Measurements from ENCODE around the gene KLHL33. TPM values are rescaled to one million over a fixed set of nuclear protein-coding genes. Genes with fewer than 3 reads are reported as not detected.

Gene KLHL33
- total RNA-seq, 8 experiments from 2014 or later, result 0.05 to 0.62 (median 0.14) TPM; not detected in 2

DNA sequence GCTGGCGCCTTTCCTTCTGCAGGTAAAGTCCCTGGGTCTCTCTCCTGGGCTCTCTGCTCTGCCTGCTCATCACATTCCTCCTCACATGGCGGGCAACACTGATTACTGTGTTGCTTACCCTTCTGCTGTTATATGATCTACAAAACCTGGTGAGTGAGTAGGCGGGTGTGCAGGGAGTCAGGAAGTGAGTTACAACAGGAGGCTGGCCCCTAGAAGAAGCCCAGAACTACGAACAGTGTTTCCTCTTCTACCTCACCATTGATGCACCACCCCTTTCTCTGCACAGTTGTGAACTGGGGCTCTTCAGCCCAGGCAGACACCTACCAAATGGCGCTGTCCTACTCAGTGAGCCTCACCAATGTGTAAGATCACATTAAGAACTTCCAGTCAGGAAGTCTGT is 4.9 kb upstream of the KLHL33 start:
- in situ Hi-C loops (cut with MboI; ENCODE audit: low pct_unique_long_range_greater_than_20kb in 2 of 9, low sequenced_read_pairs in 9 of 9, unreplicated experiment in 9 of 9), result no loop called here
- Histone ChIP-seq H3K4me1 (replicated peaks in 1 of 2) (no peaks in the 10 kb centered on the region), H3K4me3 (no peak overlapping the region), H3K27ac (no peak overlapping the region)
- 57 to 100% (median 80%) methylated on average over 1 to 5 of the region's 5 CpGs; no CpG with 5 or more reads in 2 of the 10 experiments for WGBS, 10 experiments
- ATAC-seq (replicated peaks in 6 of 8), result no peak

DNA sequence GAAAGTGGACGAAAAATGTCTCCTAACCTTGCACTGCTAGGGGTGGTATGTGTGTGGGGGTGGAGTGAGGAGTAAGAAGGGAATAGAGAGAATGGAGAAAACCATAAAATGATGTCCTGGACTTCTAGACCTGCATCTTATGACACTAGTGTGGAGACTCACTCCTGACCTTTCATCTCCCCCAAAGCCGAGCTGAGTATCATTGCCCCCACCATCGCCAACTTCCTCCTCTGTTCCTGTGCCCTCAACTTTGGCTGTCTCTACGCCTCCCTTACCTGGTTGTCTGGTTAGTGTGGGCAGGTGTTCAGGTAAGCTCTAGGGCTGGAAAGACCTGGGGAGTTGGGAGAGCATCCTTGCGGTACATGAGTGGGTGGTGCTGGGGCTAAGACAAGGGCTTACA is 4.5 kb upstream of the KLHL33 start:
- 79 to 100% (median 96%) methylated on average over 1 to 3 of the region's 5 CpGs; no CpG with 5 or more reads in 4 of the 10 experiments for WGBS, 10 experiments
- Histone ChIP-seq H3K27ac (no peak overlapping the region), H3K4me3 (no peak overlapping the region), H3K4me1 (replicated peaks in 1 of 2) (no peaks in the 10 kb centered on the region)
- in situ Hi-C loops (cut with MboI; ENCODE audit: low pct_unique_long_range_greater_than_20kb in 2 of 9, low sequenced_read_pairs in 9 of 9, unreplicated experiment in 9 of 9), result no loop called here
- no peak for ATAC-seq (replicated peaks in 6 of 8)

DNA sequence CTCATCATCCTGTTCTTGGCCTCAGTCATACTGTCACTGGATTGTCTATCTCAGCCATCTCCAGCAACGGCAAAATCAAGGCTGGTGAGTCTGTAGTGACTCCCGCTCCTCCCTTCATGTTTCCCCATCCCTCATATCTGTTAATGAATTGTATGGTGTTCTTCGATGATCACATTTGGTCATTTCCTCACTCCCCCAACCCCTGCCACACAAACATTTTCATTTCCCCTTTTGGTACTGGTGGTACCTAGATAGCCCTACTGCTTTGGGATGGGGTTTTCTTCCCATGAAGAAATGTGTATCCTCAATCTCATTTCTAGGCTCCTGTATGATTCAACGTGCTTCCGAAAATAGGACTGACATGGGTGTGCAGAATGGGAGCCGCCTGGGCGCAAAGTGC is 2.7 kb upstream of the KLHL33 start:
- Histone ChIP-seq H3K4me1 (replicated peaks in 1 of 2) (no peaks in the 10 kb centered on the region), H3K27ac (no peak overlapping the region), H3K4me3 (no peak overlapping the region)
- ATAC-seq (replicated peaks in 6 of 8), result no peak
- in situ Hi-C loops (cut with MboI; ENCODE audit: low pct_unique_long_range_greater_than_20kb in 2 of 9, low sequenced_read_pairs in 9 of 9, unreplicated experiment in 9 of 9), result no loop called here
- 76 to 100% (median 95%) methylated on average over 1 to 5 of the region's 7 CpGs for WGBS, 10 experiments

DNA sequence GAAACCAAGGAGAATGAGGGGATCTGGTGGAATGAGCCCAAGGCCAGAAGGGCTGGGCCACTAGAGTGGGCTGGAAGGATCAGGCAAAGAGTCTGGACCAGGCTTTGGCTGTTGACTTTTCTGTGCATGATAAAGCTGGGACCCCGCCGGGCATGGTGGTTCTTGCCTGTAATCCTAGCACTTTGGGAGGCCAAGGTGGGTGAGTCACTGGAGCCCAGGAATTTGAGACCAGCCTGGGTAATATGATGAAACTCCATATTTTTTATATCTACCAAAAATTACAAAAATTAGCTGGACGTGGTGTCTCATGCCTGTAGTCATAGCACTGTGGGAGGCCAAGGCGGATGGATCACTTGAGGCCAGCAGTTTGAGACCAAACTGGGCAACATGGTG is 393 bp upstream of the KLHL33 start:
- in situ Hi-C loops (cut with MboI; ENCODE audit: low pct_unique_long_range_greater_than_20kb in 2 of 9, low sequenced_read_pairs in 9 of 9, unreplicated experiment in 9 of 9), result no loop called here
- ATAC-seq (replicated peaks in 6 of 8), result no peak
- H3K4me1 ChIP-seq (replicated peaks in 1 of 2), result no peaks in the 10 kb centered on the region
- no peak overlapping the region for H3K4me3 ChIP-seq
- WGBS, 10 experiments, result 0 to 100% (median 89%) methylated on average over 1 to 4 of the region's 4 CpGs; no CpG with 5 or more reads in 4 of the 10 experiments
- no peak overlapping the region for H3K27ac ChIP-seq

DNA sequence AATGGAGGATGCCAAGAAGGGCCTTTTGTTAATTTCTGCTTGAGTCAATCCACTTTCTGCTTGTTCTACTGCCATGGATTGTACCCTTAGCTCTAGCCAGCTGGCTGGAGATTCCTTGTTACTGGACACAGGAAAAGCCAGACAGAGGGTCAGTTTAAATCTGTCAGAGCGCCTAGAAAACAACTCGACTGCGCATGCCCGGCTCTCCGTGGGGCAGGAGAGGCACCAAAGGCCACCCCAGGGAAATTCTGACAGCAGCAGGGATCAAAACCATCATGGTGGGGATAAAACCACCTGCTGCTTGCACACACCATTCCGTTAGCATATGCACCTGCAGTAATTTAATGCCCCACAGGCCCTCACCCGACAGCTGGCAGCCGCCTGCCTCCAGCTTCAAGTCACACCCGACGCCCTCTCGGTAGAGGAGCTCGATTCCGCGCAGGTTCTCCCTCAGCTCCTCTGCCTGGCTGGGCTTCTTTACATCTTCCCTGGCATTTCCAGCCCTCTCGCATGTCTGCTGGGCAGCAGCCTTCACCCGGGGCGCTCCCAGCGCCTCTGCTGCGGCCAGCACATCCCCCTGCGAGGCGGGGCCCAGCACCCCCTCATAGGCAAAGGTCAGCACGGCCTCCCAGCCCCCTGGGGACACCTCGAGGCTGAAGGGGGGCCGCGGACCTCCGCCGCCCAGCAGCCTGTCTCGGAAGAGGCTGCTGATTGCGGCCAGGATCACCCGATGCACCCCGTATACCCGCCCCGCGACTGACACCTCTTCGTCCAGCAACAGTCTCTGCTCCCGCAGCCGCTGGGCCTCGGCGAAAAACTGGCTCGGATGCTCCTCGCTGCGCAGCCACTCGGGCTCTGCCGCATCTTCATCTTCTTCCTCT is 1.0 kb downstream of the KLHL33 start:
- Histone ChIP-seq H3K27ac (no peak overlapping the region), H3K4me3 (peak overlapping the region in 1 of 5 donors; percentile 8)
- ATAC-seq (replicated peaks in 6 of 8), result peak in 6 of 8 experiments; percentile 30 to 79 (median 53)

DNA sequence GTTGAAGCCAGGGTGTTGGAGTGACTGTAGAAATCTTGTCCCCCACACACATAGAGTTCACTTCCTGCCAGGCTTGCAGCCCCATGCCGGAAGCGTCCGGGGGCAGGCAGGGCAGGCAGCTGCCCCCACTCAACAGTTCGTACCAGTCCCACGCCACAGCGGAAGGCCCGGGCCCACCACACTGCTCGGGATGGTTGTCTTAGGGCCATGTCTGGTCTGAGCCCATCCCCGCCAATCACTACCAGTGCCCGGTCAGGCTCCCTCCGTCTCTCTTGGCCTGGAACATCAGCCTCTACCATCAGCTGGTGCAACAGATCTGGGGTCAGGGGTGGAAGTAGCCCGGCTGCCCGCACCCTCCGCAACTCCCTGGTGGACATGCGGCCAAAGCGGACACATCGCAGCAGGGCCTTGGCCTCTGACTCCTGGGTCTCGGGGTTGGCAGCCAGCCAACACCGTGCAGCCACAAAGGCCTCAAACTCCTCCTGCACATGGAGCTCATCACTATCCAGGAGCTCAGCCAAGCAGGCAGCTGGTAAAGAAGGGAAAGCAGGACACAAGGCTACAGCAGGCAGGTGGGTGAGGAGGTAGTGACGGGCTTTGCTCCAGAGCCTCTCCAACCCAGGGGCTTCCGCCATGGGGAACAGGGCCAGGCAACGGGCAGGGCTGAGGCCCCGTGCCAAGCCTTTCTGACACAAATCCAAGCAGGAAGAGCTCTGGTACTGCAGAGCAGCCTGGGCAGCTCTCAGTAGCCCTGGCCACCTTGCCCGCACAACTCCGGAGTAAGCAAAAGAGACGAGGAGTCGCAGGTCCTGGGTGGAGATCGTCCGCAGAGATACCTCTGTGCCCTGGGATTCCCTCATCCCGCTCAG is 5.9 kb downstream of the KLHL33 start:
- Histone ChIP-seq H3K27ac (no peak overlapping the region), H3K4me3 (no peak overlapping the region), H3K4me1 (replicated peaks in 1 of 2) (no peaks in the 10 kb centered on the region)
- in situ Hi-C loops (cut with MboI; ENCODE audit: low pct_unique_long_range_greater_than_20kb in 2 of 9, low sequenced_read_pairs in 9 of 9, unreplicated experiment in 9 of 9), result no loop called here
- no peak for ATAC-seq (replicated peaks in 6 of 8)
- WGBS, 10 experiments, result 80 to 100% (median 88%) methylated on average over 1 to 23 of the region's 30 CpGs; no CpG with 5 or more reads in 3 of the 10 experiments

More for the DNA sequence above, 1.0 kb downstream of the KLHL33 start:
- in situ Hi-C loops (cut with MboI; ENCODE audit: low pct_unique_long_range_greater_than_20kb in 2 of 9, low sequenced_read_pairs in 9 of 9, unreplicated experiment in 9 of 9), result no loop called here
- no peaks in the 10 kb centered on the region for H3K4me1 ChIP-seq (replicated peaks in 1 of 2)
- WGBS, 10 experiments, result 11 to 56% (median 40%) methylated on average over 3 to 19 of the region's 44 CpGs; no CpG with 5 or more reads in 3 of the 10 experiments

DNA sequence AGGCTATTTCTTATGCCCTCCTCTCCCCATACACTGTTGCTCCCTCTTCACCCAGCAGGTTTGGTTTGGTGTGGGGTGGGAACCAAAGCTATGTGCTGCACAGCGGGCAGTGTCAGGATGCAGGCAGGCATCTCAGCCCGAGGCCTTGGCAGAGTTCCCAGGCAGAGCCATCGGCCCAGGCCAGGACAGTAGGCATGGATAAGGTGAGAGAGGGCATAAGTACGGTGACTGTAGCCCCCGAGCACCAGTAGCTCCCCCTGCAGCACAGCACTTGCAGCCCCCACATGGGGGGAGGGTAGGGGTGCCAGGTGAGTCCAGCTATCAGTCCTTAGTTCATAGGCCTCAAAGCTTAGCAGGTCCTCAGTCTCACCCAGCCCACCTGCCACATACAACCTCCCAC is 7.2 kb downstream of the KLHL33 start:
- no peak for ATAC-seq (replicated peaks in 6 of 8)
- H3K4me1 ChIP-seq (replicated peaks in 1 of 2), result no peaks in the 10 kb centered on the region
- H3K27ac ChIP-seq, result no peak overlapping the region
- WGBS, 10 experiments, result 0 to 40% (median 13%) methylated on average over 1 to 3 of the region's 5 CpGs; no CpG with 5 or more reads in 7 of the 10 experiments
- no peak overlapping the region for H3K4me3 ChIP-seq
- in situ Hi-C loops (cut with MboI; ENCODE audit: low pct_unique_long_range_greater_than_20kb in 2 of 9, low sequenced_read_pairs in 9 of 9, unreplicated experiment in 9 of 9), result no loop called here

DNA sequence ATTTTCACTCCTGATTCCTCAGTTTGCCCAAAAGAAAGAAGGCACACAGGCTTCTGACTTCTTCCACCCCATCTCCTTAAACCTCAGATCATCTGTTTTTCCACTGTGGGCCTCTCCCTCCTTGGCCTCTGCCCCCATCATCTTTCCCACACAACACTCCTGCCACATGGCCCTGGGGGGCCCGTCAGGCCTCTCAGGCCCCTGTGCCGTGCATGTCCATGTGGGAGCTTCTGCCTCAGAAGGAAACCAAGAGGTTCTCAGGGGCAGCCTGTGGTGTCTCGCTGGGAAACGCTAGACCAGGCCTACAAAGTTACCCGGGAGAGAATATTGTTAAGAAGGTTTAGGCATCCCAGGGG is 8.0 kb downstream of the KLHL33 start:
- in situ Hi-C loops (cut with MboI; ENCODE audit: low pct_unique_long_range_greater_than_20kb in 2 of 9, low sequenced_read_pairs in 9 of 9, unreplicated experiment in 9 of 9), result no loop called here
- H3K4me3 ChIP-seq, result no peak overlapping the region
- ATAC-seq (replicated peaks in 6 of 8), result no peak
- no peak overlapping the region for H3K27ac ChIP-seq
- 70 to 100% (median 81%) methylated on average over 1 to 5 of the region's 5 CpGs; no CpG with 5 or more reads in 2 of the 10 experiments for WGBS, 10 experiments
- H3K4me1 ChIP-seq (replicated peaks in 1 of 2), result no peaks in the 10 kb centered on the region

DNA sequence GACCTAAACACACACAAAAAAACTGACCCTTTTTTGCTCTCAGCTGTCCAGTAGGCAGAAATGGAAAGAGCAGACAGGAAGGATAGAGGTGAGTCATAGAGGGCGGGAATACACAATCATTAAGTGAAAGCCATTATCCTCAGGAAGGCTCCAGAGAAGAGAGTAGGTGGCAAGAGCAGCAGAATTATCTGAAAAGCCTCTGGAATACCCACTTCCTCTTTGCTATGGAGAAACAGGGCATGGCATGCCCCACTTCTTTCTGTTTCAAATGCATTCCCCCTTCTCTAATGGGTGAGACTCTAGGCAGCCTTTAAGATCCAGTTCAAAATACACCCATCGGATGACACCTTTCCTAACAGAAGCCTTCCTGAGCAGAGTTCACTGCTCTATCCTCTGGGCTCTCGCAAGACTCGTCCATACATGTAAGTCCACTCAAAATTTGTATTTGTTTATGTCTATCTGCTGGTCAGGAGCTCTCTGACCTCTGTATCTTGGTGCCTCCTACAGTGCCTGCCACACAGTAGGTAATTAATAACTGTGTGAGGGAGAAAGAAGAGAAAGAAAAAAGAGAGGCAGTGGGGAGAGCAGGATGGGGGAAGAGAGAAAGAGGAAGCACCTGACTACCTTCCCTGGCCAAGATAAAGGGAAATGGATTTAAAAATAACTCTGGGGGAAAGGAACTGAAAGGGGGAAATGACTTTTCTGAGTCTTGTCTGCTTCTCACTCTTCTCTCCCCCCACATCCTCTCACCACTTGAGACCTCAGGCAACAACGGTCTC is 8.5 kb downstream of the KLHL33 start:
- ATAC-seq (replicated peaks in 6 of 8), result peak; percentile 50 to 100 (median 91)
- in situ Hi-C loops (cut with MboI; ENCODE audit: low pct_unique_long_range_greater_than_20kb in 2 of 9, low sequenced_read_pairs in 9 of 9, unreplicated experiment in 9 of 9), result no loop called here
- no peaks in the 10 kb centered on the region for H3K4me1 ChIP-seq (replicated peaks in 1 of 2)
- 39 to 100% (median 62%) methylated on average over 1 to 3 of the region's 5 CpGs; no CpG with 5 or more reads in 1 of the 10 experiments for WGBS, 10 experiments
- no peak overlapping the region for H3K4me3 ChIP-seq
- H3K27ac ChIP-seq, result no peak overlapping the region

DNA sequence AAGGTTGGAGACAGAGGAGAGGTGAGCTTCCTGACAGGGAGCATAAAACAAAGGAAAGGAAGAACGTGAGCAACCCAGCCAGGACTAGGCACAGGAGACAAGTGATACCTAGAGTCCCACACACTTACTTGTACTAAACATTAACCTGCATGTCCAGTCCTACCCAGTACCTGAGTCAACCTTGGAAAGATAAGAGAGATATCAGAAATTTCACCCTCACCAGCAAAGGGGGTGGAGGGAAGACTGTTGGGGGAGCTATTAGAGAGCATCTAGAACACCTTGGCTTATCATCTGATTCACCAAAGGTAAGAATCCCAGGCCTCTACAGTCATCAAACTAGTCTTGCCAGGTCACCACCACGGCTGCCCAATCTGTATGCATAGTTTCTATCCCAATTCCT is 11.1 kb downstream of the KLHL33 start:
- Histone ChIP-seq H3K4me3 (no peak overlapping the region), H3K4me1 (replicated peaks in 1 of 2) (no peaks in the 10 kb centered on the region), H3K27ac (no peak overlapping the region)
- WGBS, 10 experiments, result 0 to 83% (median 40%) methylated on average over 1 to 2 of the region's 2 CpGs; no CpG with 5 or more reads in 4 of the 10 experiments
- in situ Hi-C loops (cut with MboI; ENCODE audit: low pct_unique_long_range_greater_than_20kb in 2 of 9, low sequenced_read_pairs in 9 of 9, unreplicated experiment in 9 of 9), result no loop called here
- ATAC-seq (replicated peaks in 6 of 8), result no peak

DNA sequence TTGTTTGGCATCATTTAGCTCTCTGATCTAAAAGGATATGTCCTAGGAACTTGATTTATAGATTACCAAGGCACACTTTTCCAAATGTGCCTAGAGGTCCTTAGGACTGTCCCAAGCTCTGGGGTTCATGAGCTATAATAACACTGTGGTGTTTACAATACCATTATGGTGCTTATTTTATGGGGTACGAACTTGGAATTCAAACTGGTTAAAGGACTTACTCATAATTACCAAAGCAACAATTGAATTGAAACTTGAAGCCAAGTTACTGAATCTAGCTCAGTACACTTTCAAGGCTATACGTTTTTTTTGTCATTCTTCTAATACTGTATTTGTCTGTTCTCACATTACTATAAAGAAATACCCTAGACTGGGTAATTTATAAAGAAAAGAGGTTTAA is 13.1 kb downstream of the KLHL33 start:
- H3K27ac ChIP-seq, result no peak overlapping the region
- ATAC-seq (replicated peaks in 6 of 8), result no peak
- WGBS, 10 experiments, result 38 to 83% (median 56%) methylated on average over 1 to 2 of the region's 2 CpGs; no CpG with 5 or more reads in 3 of the 10 experiments
- H3K4me1 ChIP-seq (replicated peaks in 1 of 2), result no peaks in the 10 kb centered on the region
- no peak overlapping the region for H3K4me3 ChIP-seq
- in situ Hi-C loops (cut with MboI; ENCODE audit: low pct_unique_long_range_greater_than_20kb in 2 of 9, low sequenced_read_pairs in 9 of 9, unreplicated experiment in 9 of 9), result no loop called here

DNA sequence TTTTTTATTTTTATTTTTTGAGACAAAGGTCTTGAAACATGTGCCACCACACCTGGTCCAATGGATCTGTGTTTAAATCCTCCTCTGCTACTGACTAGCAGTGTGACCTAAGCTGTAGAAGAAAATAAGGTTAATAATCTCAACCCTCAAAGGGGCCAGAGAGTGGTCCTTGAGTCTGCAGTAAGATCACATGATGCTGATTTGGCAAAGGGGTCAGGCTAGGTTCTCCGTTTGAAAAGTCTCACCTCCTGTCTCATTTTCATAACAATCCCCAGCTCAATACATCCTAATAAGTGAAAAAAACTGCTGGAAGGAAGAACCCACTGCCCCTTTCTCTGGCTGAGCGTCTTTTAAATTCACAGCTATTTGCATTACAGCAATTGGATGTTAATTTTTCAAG is 14.7 kb downstream of the KLHL33 start:
- Histone ChIP-seq H3K4me3 (no peak overlapping the region), H3K27ac (no peak overlapping the region), H3K4me1 (replicated peaks in 1 of 2) (no peaks in the 10 kb centered on the region)
- 0 to 83% (median 6%) methylated on average over 1 to 2 of the region's 2 CpGs; no CpG with 5 or more reads in 2 of the 10 experiments for WGBS, 10 experiments
- in situ Hi-C loops (cut with MboI; ENCODE audit: low pct_unique_long_range_greater_than_20kb in 2 of 9, low sequenced_read_pairs in 9 of 9, unreplicated experiment in 9 of 9), result no loop called here
- ATAC-seq (replicated peaks in 6 of 8), result peak in 1 of 8 experiments; percentile 16
